Stimulated activated CD8-positive, alpha-beta memory T cell treated with anti-CD3 and anti-CD28 coated beads, Interleukin-7, amount 100 ng/mL, for 1 hour (primary cell): ENCODE measurements around the gene RINT1.
"Not testable (repeated sequence)": the region's sequence is repeated elsewhere in the genome, so short reads cannot be mapped to it uniquely, and the experiment has no call there.

Experiments
- DNase-seq, 2 donors: peaks; one replicate each; pipeline ENCODE4 v3.0.0-alpha.2; 2020; ENCODE audit warnings: low read depth in 2 of 2

Gene RINT1

GRCh38 chr7:105532709-105533460, 884 bp downstream of the RINT1 start:
- no peak for DNase-seq

DNA sequence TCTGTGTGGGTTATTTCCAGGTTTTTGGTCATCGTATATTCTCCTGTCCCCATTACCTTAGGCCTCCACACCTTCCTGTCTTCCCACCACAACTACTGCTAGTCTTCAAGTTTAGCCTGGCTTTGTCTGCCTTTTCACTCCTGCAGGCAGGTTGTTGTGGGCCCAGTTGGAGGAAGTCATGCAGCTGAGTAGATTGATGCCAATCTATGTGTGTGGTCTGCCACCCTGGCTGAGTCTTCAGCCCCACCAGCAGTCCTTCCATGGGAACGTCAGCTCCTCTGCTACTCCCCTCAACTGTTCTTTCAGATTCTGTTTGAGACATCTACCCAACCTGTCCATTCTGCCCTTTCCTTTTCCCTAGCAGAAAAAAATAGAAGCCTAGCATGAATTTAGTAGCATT, 6.3 kb downstream of the RINT1 start:
- no peak for DNase-seq

GRCh38 chr7:105559926-105560325, 27.9 kb downstream of the RINT1 start:
- no peak for DNase-seq

GRCh38 chr7:105565190-105565589, 33.2 kb downstream of the RINT1 start:
- no peak for DNase-seq

GRCh38 chr7:105567024-105567423, 35.0 kb downstream of the RINT1 start:
- DNase-seq = no peak

GRCh38 chr7:105567821-105568220, 35.8 kb downstream of the RINT1 start:
- no peak for DNase-seq

- DNase-seq = no peak
Measured at GRCh38 chr7:105571891-105572290, 39.9 kb downstream of the RINT1 start.

DNA sequence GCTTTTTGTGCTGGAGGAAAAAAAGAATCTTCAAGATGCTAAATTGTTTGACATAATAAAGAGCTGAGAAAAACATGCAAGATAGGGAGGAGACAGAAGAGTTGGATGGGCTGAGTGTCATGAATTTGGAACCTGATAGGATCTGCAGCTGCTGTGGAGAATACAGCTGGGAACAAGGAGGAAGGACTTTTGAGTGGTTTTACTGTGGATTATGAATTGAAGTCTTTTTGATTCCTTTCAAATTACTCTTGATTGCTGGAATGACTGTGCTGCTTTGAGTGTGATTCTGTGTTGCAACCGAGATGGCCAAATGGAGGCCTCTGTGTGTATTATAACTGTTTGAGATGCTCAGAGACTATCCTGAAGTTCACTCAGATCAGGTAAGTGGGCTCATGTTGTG, 45.2 kb downstream of the RINT1 start:
- no peak for DNase-seq

DNA sequence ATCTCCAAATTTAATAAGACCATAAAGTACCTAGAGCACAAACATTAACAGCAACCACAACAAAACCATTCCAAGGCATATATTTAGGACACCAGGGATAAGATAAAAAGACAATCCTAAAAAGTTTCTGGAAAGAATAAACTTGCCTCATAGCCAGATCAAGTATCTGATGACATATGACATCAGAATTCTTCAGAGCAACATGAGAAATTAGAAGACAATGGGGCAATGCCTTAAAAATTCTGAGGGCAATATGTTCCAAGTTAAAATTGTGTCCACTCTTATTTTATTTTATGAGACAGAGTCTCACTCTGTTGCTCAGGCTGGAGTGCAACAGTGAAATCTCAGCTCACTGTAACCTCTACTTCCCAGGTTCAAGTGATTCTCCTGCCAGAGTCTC, 46.5 kb downstream of the RINT1 start:
- DNase-seq = no peak

- no peak for DNase-seq
Measured at GRCh38 chr7:105580022-105580740, 48.2 kb downstream of the RINT1 start.

- peak in 1 of 2 donors; percentile 5 for DNase-seq
Measured at GRCh38 chr7:105581066-105581811, 49.2 kb downstream of the RINT1 start, which contains the start of gene EFCAB10. Gene EFCAB10, minus strand, starts transcription at chr7:105581493. Its CDS starts 30 bp downstream, at chr7:105581463.

- DNase-seq = no peak
Measured at GRCh38 chr7:105583061-105583460, 51.1 kb downstream of the RINT1 start.

- DNase-seq = no peak
Measured at GRCh38 chr7:105584165-105584564, 52.2 kb downstream of the RINT1 start.

DNA sequence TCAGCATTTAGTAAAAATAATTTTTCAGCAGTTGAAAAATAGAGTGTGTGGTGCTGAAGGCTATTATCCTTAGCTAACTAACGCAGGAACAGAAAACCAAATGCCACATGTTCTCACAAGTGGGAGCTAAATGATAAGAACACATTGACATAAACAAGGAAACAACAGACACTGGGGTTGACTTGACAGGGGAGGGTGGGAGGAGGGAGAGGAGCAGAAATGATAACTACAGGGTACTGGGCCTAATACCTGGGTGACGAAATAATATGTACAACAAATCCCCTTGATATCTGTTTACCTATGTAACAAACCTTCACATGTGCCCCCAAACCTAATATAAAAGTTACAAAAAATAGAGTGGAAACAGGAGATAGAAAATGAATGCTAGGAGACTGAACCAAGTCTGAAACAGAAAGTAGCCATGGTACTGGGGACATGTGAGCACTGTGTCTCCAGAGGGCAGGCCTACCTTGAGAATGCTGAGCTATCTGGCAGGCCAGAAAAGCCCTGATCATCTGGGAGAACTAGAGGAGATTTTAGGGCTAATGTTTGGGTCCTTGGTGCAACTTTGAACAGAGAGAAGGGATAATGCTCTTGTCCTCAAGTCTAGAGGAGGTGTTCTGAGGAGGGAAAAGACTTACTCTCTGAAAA, 54.0 kb downstream of the RINT1 start:
- no peak for DNase-seq

DNA sequence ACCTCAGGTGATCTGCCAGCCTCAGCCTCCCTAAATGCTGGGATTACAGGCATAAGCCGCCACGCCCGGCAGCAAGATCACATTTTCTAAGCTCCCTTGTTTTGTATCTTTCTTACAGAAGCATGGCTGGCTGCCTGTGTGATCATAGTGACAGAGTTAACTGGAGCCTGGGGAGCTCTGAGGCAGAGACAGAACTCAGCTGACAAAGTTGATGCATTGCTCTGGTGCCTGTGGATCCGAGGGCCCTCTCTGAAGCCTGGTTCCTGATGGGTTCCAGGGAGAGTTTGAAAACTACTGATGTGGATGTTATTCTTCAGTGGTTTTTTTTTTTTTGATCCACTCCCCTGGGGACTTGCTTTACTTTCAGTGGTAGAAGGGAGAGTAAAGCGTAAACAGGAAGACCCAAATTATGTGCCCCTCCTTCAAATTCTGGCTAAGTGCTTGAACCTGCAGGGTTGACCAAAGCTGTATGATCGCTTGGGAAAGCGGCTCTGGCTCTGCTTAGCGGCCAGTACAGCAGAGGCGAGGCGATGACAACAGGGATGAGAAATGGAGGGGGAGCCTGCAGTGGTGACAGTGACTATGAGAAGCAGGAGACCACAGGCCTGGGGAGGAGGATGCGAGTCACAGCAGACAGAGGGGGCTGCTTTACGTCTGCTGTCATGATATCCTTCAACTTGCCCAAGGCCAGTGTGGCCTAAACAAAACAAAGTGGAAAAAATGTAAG, 56.1 kb downstream of the RINT1 start:
- no peak for DNase-seq

GRCh38 chr7:105589356-105590077, 57.5 kb downstream of the RINT1 start:
- DNase-seq = peak in 1 of 2 donors; percentile 15

GRCh38 chr7:105590793-105591192, 58.8 kb downstream of the RINT1 start:
- DNase-seq = no peak

GRCh38 chr7:105591522-105591921, 59.5 kb downstream of the RINT1 start:
- DNase-seq = no peak

GRCh38 chr7:105594034-105594433, 62.0 kb downstream of the RINT1 start:
- no peak for DNase-seq

DNA sequence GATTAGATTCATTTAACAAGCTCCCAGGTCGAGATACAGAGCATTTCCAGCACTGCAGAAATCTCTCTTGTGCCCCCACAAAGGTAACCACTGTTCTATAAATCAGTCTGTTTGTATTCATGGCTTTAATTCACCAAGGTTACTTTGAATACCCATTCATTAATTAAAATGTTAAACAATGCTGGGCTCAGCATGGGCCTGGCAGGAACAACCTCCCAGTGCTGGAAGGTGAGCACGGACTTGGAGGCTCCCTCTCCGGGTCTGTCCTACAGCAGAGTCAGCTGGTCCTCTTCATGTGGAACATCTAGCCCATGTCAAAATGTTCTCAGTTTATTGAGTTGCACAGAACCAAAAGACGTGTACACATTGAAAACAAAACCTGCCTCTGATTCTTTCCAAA, 64.9 kb downstream of the RINT1 start:
- DNase-seq = no peak

GRCh38 chr7:105599080-105599479, 67.1 kb downstream of the RINT1 start:
- DNase-seq = not testable (repeated sequence)
